OCI-LY7 (cell line): Measurements from ENCODE around the gene NFE2L3. TPM values are rescaled to one million over a fixed set of nuclear protein-coding genes. Genes with fewer than 3 reads are reported as not detected.

ENCODE experiments used
- BruUV-seq: library from RNA; stranded (reverse); fragments of 400-500 nt; replicated peaks from 2 replicates; lab custom pipeline; 2021; lab: Mats Ljungman, UMichigan
- CTCF ChIA-PET: fragments of 300-600 bp; sonication (Branson Sonifier 250); formaldehyde crosslinking; loops from one replicate; lab custom pipeline; 2022; ENCODE audit warnings: antibody characterized with exemption; ENCODE audit not compliant: unreplicated experiment; lab: Charles Lee
- POLR2A ChIA-PET: fragments of 300-600 bp; sonication (Branson Sonifier 250); formaldehyde crosslinking; loops from one replicate; lab custom pipeline; 2022; ENCODE audit warnings: antibody characterized with exemption; lab: Charles Lee
- DNase-seq: peaks from one replicate; pipeline ENCODE4 v3.0.0-alpha.2; 2015; ENCODE audit warnings: low spot score
- H2AFZ ChIP-seq: fragments of 200-600 bp; sonication (generic), shearing (Covaris generic); 2 replicates; pipeline ENCODE4 v1.6.1; 2014; ENCODE audit warnings: mild to moderate bottlenecking, antibody characterized with exemption, low read length, moderate library complexity
- H3K27ac ChIP-seq: fragments of 200-600 bp; sonication (generic); 2 replicates; pipeline ENCODE4 v1.5.1; 2014; ENCODE audit warnings: mixed run types, low read depth, mild to moderate bottlenecking, moderate library complexity, low read length, inconsistent platforms; ENCODE audit not compliant: poor library complexity, severe bottlenecking
- H3K36me3 ChIP-seq: fragments of 200-600 bp; sonication (generic); 2 replicates; pipeline ENCODE4 v1.6.1; 2014; ENCODE audit warnings: mild to moderate bottlenecking, antibody characterized with exemption, low read length, moderate library complexity, mixed read lengths; ENCODE audit not compliant: insufficient read depth
- H3K4me1 ChIP-seq: fragments of 200-600 bp; sonication (generic); 2 replicates; pipeline ENCODE4 v1.5.1; 2014; ENCODE audit warnings: mild to moderate bottlenecking, low read length; ENCODE audit not compliant: insufficient read depth, poor library complexity, severe bottlenecking
- H3K4me2 ChIP-seq: fragments of 200-600 bp; sonication (generic); 2 replicates; pipeline ENCODE4 v1.6.1; 2014; ENCODE audit warnings: mild to moderate bottlenecking, low read length
- H3K4me3 ChIP-seq: fragments of 200-600 bp; sonication (generic); 2 replicates; pipeline ENCODE4 v1.5.1; 2014; ENCODE audit warnings: mild to moderate bottlenecking, low read depth, low read length; ENCODE audit not compliant: poor library complexity, severe bottlenecking
- H3K79me2 ChIP-seq: fragments of 200-600 bp; sonication (generic); 2 replicates; pipeline ENCODE4 v1.6.1; 2016; ENCODE audit warnings: low read depth, mild to moderate bottlenecking, low read length, moderate library complexity, mixed read lengths; ENCODE audit not compliant: insufficient read depth
- H3K9me2 ChIP-seq: fragments of 200-600 bp; sonication (generic); 2 replicates; pipeline ENCODE4 v1.6.1; 2016; ENCODE audit warnings: mild to moderate bottlenecking, low read length, mixed read lengths; ENCODE audit not compliant: insufficient read depth
- H3K9me3 ChIP-seq: fragments of 200-600 bp; sonication (generic); 2 replicates; pipeline ENCODE4 v1.6.1; 2014; ENCODE audit warnings: mild to moderate bottlenecking, mixed run types, low read length, mixed read lengths
- H4K20me1 ChIP-seq: fragments of 200-600 bp; sonication (generic); 2 replicates; pipeline ENCODE4 v1.6.1; 2014; ENCODE audit warnings: mild to moderate bottlenecking, antibody characterized with exemption, low read length, moderate library complexity, mixed read lengths; ENCODE audit not compliant: insufficient read depth
- EZH2phosphoT487 ChIP-seq: fragments of 200-600 bp; sonication (generic); IDR thresholded peaks from 2 replicates; pipeline ENCODE4 v1.6.1; 2018; ENCODE audit warnings: low read depth, borderline replicate concordance, mild to moderate bottlenecking, mixed run types, antibody characterized with exemption, low read length, moderate library complexity, mixed read lengths
- intact Hi-C: fragments of 100-400 bp; cut with micrococcal nuclease; formaldehyde crosslinking; loops from one replicate; pipeline ENCODE4 v1.10.0; 2022; ENCODE audit not compliant: unreplicated experiment
- total RNA-seq, 2 experiments: library from RNA; depleted of rRNA in 1 of 2; stranded (reverse); fragments of >200 nt in 1 of 2; shearing (Covaris generic) in 1 of 2; gene quantifications; 2 replicates each; pipeline ENCODE4 v1.2.3, GENCODE V29; 2014 to 2022
- TF ChIP-seq, protein P1 (sequence below): fragments of 200-600 bp; sonication (generic); conservative IDR thresholded peaks from 2 replicates; pipeline ENCODE4 v1.5.1; 2014; ENCODE audit warnings: mild to moderate bottlenecking, antibody characterized with exemption, low read length, moderate library complexity, mixed read lengths

Gene NFE2L3
- total RNA-seq, 2 experiments from 2014 or later: 10.7 to 12.3 TPM

DNA sequence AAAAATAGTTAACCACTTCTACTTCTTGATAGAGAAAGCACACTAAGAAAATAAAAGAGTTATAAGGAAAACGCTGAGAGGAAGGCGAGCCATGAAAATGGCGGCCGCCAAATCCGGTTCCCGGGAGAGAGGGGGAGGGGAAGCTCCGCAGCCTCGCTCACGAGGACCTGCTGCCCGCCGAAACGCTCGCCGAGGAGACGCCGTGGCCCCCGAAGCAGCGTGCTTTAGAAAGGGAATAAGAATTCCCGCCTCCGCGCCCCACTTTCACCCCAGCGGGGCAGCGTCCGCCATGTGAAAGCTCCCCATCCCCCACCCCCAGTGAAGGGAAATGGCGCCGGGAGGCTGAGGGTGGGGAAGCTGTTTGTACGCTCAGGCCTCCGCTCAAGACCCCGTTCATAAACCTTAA, 48.0 kb downstream of the NFE2L3 start:
- peaks cover 42% of the 10 kb centered on the region for H3K4me1 ChIP-seq
- H3K4me2 ChIP-seq: peak overlapping the region; percentile 93
- TF ChIP-seq EZH2phosphoT487: no peak
- H4K20me1 ChIP-seq: peaks cover 72% of the 10 kb centered on the region
- peaks cover 87% of the 10 kb centered on the region for H3K36me3 ChIP-seq
- BruUV-seq: no TSS peak
- H3K4me3 ChIP-seq: peak overlapping the region; percentile 99
- no peaks in the 10 kb centered on the region for H3K9me2 ChIP-seq
- no peaks in the 10 kb centered on the region for H3K9me3 ChIP-seq
- H3K27ac ChIP-seq: peak overlapping the region; percentile 100
- ChIA-PET POLR2A (interaction anchor here (0.5 to 4.4 kb wide), 14 partner anchors 9 to 1606 kb away, joined by 3 to 26 read pairs (median 3); no protein-coding TSS in a partner anchor), CTCF (interaction anchor here (0.6 kb wide), 1 partner anchor 135 kb away, joined by 6 read pairs; no protein-coding TSS in a partner anchor)
- H3K79me2 ChIP-seq: peaks cover 90% of the 10 kb centered on the region
- no peak overlapping the region for H2AFZ ChIP-seq
- intact Hi-C loops: loop anchor here (1.0 to 5.0 kb wide), 5 partner anchors 48 to 233 kb away; partner anchors contain the start of gene NFE2L3
- peak; percentile 74 for DNase-seq

DNA sequence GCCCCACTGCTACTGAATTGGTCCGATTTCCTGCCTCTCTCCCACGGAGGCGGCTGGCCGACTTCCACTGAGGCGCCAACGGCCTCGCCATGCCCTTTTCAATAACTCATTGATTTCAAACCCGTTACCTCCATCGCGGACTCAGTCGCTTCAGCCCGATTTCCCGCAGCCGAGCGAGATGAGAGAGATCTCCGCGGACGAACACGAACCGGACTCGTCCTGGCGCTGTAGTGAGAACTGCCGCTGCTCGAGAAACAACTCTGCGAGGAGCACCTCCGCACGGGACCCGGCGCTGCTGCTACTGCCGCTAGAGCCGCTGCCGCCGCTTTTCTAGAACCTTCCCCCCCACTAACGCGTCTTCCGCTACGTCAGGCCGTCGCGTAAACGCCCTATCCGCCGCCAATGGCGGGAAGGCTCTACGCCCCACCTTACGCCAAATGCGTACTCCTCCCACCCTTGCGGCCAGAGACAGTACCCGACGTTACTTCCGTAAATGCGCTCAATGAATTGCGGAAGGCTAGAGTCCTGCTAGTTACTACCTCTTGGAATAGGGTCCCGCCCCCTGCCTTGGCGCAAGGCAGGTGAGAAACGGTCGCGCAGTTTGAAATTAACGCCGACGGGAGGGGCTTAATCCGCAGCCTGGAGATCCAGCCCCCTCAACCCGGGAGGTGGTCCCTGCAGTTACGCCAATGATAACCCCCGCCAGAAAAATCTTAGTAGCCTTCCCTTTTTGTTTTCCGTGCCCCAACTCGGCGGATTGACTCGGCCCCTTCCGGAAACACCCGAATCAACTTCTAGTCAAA, 48.6 kb downstream of the NFE2L3 start, which contains the start of gene HNRNPA2B1:
Gene HNRNPA2B1 (minus strand): TSS at position 303 of the 803 bp plus-strand sequence. CDS start 169 bp downstream, at position 134.
- DNase-seq: peak; percentile 99
- ChIA-PET CTCF (interaction anchor here (0.5 to 1.0 kb wide), 2 partner anchors 8 to 765 kb away, joined by 3 read pairs; no protein-coding TSS in a partner anchor), POLR2A (interaction anchor here (0.5 to 4.4 kb wide), 16 partner anchors 9 to 241 kb away, joined by 3 to 26 read pairs (median 4); partner anchors contain the start of gene NFE2L3)
- intact Hi-C loops: loop anchor here (1.0 to 5.0 kb wide), 6 partner anchors 48 to 233 kb away; partner anchors contain the start of gene NFE2L3
- peak within 1 kb of the TSS; percentile 99 for H3K4me3 ChIP-seq
- H3K4me1 ChIP-seq: peaks cover 42% of the 10 kb centered on the region
- peak within 1 kb of the TSS; percentile 100 for H3K27ac ChIP-seq
- peaks cover 87% of the 10 kb centered on the region for H3K36me3 ChIP-seq
- BruUV-seq: no TSS peak
- H3K9me2 ChIP-seq: no peaks in the 10 kb centered on the region
- H3K79me2 ChIP-seq: peaks cover 90% of the 10 kb centered on the region
- H2AFZ ChIP-seq: peak within 1 kb of the TSS; percentile 68; the same call in 1 of the 2 replicates
- H3K9me3 ChIP-seq: no peaks in the 10 kb centered on the region
- peak within 1 kb of the TSS; percentile 93 for H3K4me2 ChIP-seq
- TF ChIP-seq EZH2phosphoT487: no peak
- TF ChIP-seq, protein P1, sequence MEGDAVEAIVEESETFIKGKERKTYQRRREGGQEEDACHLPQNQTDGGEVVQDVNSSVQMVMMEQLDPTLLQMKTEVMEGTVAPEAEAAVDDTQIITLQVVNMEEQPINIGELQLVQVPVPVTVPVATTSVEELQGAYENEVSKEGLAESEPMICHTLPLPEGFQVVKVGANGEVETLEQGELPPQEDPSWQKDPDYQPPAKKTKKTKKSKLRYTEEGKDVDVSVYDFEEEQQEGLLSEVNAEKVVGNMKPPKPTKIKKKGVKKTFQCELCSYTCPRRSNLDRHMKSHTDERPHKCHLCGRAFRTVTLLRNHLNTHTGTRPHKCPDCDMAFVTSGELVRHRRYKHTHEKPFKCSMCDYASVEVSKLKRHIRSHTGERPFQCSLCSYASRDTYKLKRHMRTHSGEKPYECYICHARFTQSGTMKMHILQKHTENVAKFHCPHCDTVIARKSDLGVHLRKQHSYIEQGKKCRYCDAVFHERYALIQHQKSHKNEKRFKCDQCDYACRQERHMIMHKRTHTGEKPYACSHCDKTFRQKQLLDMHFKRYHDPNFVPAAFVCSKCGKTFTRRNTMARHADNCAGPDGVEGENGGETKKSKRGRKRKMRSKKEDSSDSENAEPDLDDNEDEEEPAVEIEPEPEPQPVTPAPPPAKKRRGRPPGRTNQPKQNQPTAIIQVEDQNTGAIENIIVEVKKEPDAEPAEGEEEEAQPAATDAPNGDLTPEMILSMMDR: no peak
- peaks cover 73% of the 10 kb centered on the region for H4K20me1 ChIP-seq
